CD8-positive, alpha-beta memory T cell (primary cell): ENCODE results near the gene MCTP2. TPM values are rescaled to one million over a fixed set of nuclear protein-coding genes. Genes with fewer than 3 reads are reported as not detected.

Source experiments
- CTCF ChIA-PET: fragments of 350-600 bp; sonication (Branson Sonifier 250); formaldehyde crosslinking; loops from one replicate; lab custom pipeline; 2021; ENCODE audit warnings: antibody characterized with exemption; lab: Charles Lee
- POLR2A ChIA-PET: fragments of 350-600 bp; sonication (Branson Sonifier 250); formaldehyde crosslinking; loops from one replicate; lab custom pipeline; 2021; ENCODE audit warnings: antibody characterized with exemption; lab: Charles Lee
- DNase-seq, 5 donors: peaks; one replicate each; pipeline versions ENCODE4 v3.0.0 to v3.0.0-alpha.2; 2020 to 2022; ENCODE audit warnings: mixed read lengths in 1 of 5
- H3K27ac ChIP-seq: one replicate; pipeline ENCODE4 v1.7.0; 2013; ENCODE audit warnings: low read depth, mild to moderate bottlenecking, low read length, moderate library complexity
- H3K27me3 ChIP-seq: 2 replicates; pipeline ENCODE4 v1.7.0; 2013; ENCODE audit warnings: low read length, mild to moderate bottlenecking; ENCODE audit not compliant: insufficient read depth, poor library complexity, severe bottlenecking
- H3K36me3 ChIP-seq: 2 replicates; pipeline ENCODE4 v1.7.0; 2013; ENCODE audit warnings: mild to moderate bottlenecking, low read length, moderate library complexity; ENCODE audit not compliant: insufficient read depth
- H3K4me1 ChIP-seq: 2 replicates; pipeline ENCODE4 v1.7.0; 2013; ENCODE audit warnings: mild to moderate bottlenecking, low read length, moderate library complexity; ENCODE audit not compliant: insufficient read depth
- H3K4me3 ChIP-seq: 2 replicates; pipeline ENCODE4 v1.7.0; 2013; ENCODE audit warnings: mild to moderate bottlenecking, low read length
- H3K9me3 ChIP-seq: 2 replicates; pipeline ENCODE4 v1.7.0; 2013; ENCODE audit warnings: mild to moderate bottlenecking, low read length
- H3K27ac Mint-ChIP-seq, 8 donors: one replicate each; pipeline ENCODE4 v1.8.0; 2020 to 2021; ENCODE audit warnings: mixed read lengths in 8 of 8, mild to moderate bottlenecking in 6 of 8, inconsistent platforms in 3 of 8, moderate library complexity in 3 of 8
- H3K27me3 Mint-ChIP-seq, 2 donors: one replicate each; pipeline ENCODE4 v1.8.0; 2020 to 2021; ENCODE audit warnings: mixed read lengths in 2 of 2, mild to moderate bottlenecking in 1 of 2, moderate library complexity in 1 of 2
- H3K36me3 Mint-ChIP-seq, 3 donors: one replicate each; pipeline ENCODE4 v1.8.0; 2020 to 2021; ENCODE audit warnings: mixed read lengths in 3 of 3, inconsistent platforms in 1 of 3, mild to moderate bottlenecking in 1 of 3
- H3K4me1 Mint-ChIP-seq, 3 donors: one replicate each; pipeline ENCODE4 v1.8.0; 2020 to 2021; ENCODE audit warnings: mixed read lengths in 3 of 3, inconsistent platforms in 1 of 3, mild to moderate bottlenecking in 1 of 3
- H3K4me3 Mint-ChIP-seq, 7 donors: one replicate each; pipeline ENCODE4 v1.8.0; 2020 to 2021; ENCODE audit warnings: mixed read lengths in 7 of 7, mild to moderate bottlenecking in 6 of 7, moderate library complexity in 4 of 7, inconsistent platforms in 2 of 7
- H3K9me3 Mint-ChIP-seq, 5 donors: one replicate each; pipeline ENCODE4 v1.8.0; 2020 to 2022; ENCODE audit warnings: mixed read lengths in 5 of 5, mild to moderate bottlenecking in 3 of 5, moderate library complexity in 2 of 5, inconsistent platforms in 1 of 5
- polyA plus RNA-seq: library from polyadenylated mRNA; unstranded; fragments of 300-500 nt; fragmentation: Illumina TruSeq; gene quantifications from one replicate; pipeline ENCODE4 v1.2.3, GENCODE V29; 2021
- total RNA-seq, 2 experiments: library from RNA; stranded (reverse); gene quantifications; one replicate each; pipeline ENCODE4 v1.2.3, GENCODE V29; 2021

The MCTP2 gene
- total and polyA plus RNA-seq, 3 experiments from 2014 or later = 13.6 to 17.0 (median 16.5) TPM

GRCh38 chr15:94455297-94455696 is 223.9 kb downstream of the MCTP2 start:
- no peak overlapping the region for H3K27ac Mint-ChIP-seq
- no peaks in the 10 kb centered on the region for H3K4me1 Mint-ChIP-seq
- CTCF ChIA-PET = no interaction called here

GRCh38 chr15:94456226-94456625 is 224.9 kb downstream of the MCTP2 start:
- Mint-ChIP-seq H3K4me3 (no peak overlapping the region), H3K36me3 (peaks cover 19 to 43% (median 30%) of the 10 kb centered on the region in 3 donors), H3K27ac (no peak overlapping the region), H3K4me1 (no peaks in the 10 kb centered on the region), H3K27me3 (no peaks in the 10 kb centered on the region), H3K9me3 (no peaks in the 10 kb centered on the region)
- H3K4me1 ChIP-seq = no peaks in the 10 kb centered on the region
- DNase-seq = no peak
- no peaks in the 10 kb centered on the region for H3K27me3 ChIP-seq
- H3K9me3 ChIP-seq = no peaks in the 10 kb centered on the region
- H3K36me3 ChIP-seq = peaks cover 5% of the 10 kb centered on the region
- ChIA-PET CTCF (no interaction called here), POLR2A (no interaction called here)
- H3K27ac ChIP-seq = no peak overlapping the region
- no peak overlapping the region for H3K4me3 ChIP-seq

More at GRCh38 chr15:94455297-94455696, 223.9 kb downstream of the MCTP2 start:
- no peaks in the 10 kb centered on the region for H3K4me1 ChIP-seq
- Mint-ChIP-seq H3K27me3 (no peaks in the 10 kb centered on the region), H3K36me3 (peaks cover 18 to 38% (median 25%) of the 10 kb centered on the region in 3 donors), H3K4me3 (no peak overlapping the region), H3K9me3 (no peaks in the 10 kb centered on the region)
- no peaks in the 10 kb centered on the region for H3K27me3 ChIP-seq
- H3K27ac ChIP-seq = no peak overlapping the region
- H3K4me3 ChIP-seq = no peak overlapping the region
- POLR2A ChIA-PET = no interaction called here
- H3K9me3 ChIP-seq = no peaks in the 10 kb centered on the region
- DNase-seq = no peak
- H3K36me3 ChIP-seq = peaks cover 5% of the 10 kb centered on the region

GRCh38 chr15:94457661-94458060 is 226.3 kb downstream of the MCTP2 start:
- Mint-ChIP-seq H3K27ac (no peak overlapping the region), H3K27me3 (no peaks in the 10 kb centered on the region), H3K4me3 (no peak overlapping the region), H3K9me3 (no peaks in the 10 kb centered on the region), H3K36me3 (peaks cover 16 to 51% (median 36%) of the 10 kb centered on the region in 3 donors), H3K4me1 (no peaks in the 10 kb centered on the region)
- H3K4me1 ChIP-seq = no peaks in the 10 kb centered on the region
- no peaks in the 10 kb centered on the region for H3K9me3 ChIP-seq
- ChIA-PET POLR2A (no interaction called here), CTCF (no interaction called here)
- H3K36me3 ChIP-seq = peaks cover 5% of the 10 kb centered on the region
- DNase-seq = no peak
- no peak overlapping the region for H3K27ac ChIP-seq
- H3K27me3 ChIP-seq = no peaks in the 10 kb centered on the region
- H3K4me3 ChIP-seq = no peak overlapping the region

GRCh38 chr15:94460624-94461023 is 229.3 kb downstream of the MCTP2 start:
- Histone ChIP-seq H3K27ac (no peak overlapping the region), H3K27me3 (no peaks in the 10 kb centered on the region), H3K36me3 (peaks cover 5% of the 10 kb centered on the region), H3K4me1 (no peaks in the 10 kb centered on the region), H3K4me3 (no peak overlapping the region), H3K9me3 (no peaks in the 10 kb centered on the region)
- Mint-ChIP-seq H3K27ac (no peak overlapping the region), H3K36me3 (peaks cover 15 to 52% (median 36%) of the 10 kb centered on the region in 3 donors), H3K9me3 (no peaks in the 10 kb centered on the region), H3K4me1 (no peaks in the 10 kb centered on the region), H3K4me3 (no peak overlapping the region), H3K27me3 (no peaks in the 10 kb centered on the region)
- ChIA-PET CTCF (no interaction called here), POLR2A (no interaction called here)
- no peak for DNase-seq

GRCh38 chr15:94467034-94467433 is 235.7 kb downstream of the MCTP2 start:
- Mint-ChIP-seq H3K27me3 (no peaks in the 10 kb centered on the region), H3K4me1 (no peaks in the 10 kb centered on the region), H3K36me3 (peaks cover 17 to 48% (median 18%) of the 10 kb centered on the region in 3 donors), H3K9me3 (no peaks in the 10 kb centered on the region), H3K4me3 (no peak overlapping the region), H3K27ac (no peak overlapping the region)
- no peak for DNase-seq
- Histone ChIP-seq H3K36me3 (no peaks in the 10 kb centered on the region), H3K9me3 (no peaks in the 10 kb centered on the region), H3K27me3 (no peaks in the 10 kb centered on the region), H3K27ac (no peak overlapping the region), H3K4me1 (no peaks in the 10 kb centered on the region), H3K4me3 (no peak overlapping the region)
- CTCF ChIA-PET = no interaction called here
- POLR2A ChIA-PET = no interaction called here

GRCh38 chr15:94470492-94470891 is 239.1 kb downstream of the MCTP2 start:
- peaks cover 20 to 68% (median 29%) of the 10 kb centered on the region in 3 donors for H3K36me3 Mint-ChIP-seq
- no peak for DNase-seq
- H3K27me3 Mint-ChIP-seq = no peaks in the 10 kb centered on the region
- Histone ChIP-seq H3K9me3 (no peaks in the 10 kb centered on the region), H3K36me3 (no peaks in the 10 kb centered on the region), H3K4me1 (no peaks in the 10 kb centered on the region), H3K27ac (no peak overlapping the region), H3K27me3 (no peaks in the 10 kb centered on the region), H3K4me3 (no peak overlapping the region)
- H3K9me3 Mint-ChIP-seq = no peaks in the 10 kb centered on the region
- CTCF ChIA-PET = no interaction called here
- H3K4me3 Mint-ChIP-seq = no peak overlapping the region
- POLR2A ChIA-PET = no interaction called here
- H3K27ac Mint-ChIP-seq = no peak overlapping the region
- H3K4me1 Mint-ChIP-seq = no peaks in the 10 kb centered on the region

GRCh38 chr15:94476686-94477085 is 245.3 kb downstream of the MCTP2 start:
- Mint-ChIP-seq H3K27me3 (peaks cover 0 to 3% of the 10 kb centered on the region in 2 donors), H3K36me3 (peaks cover 33 to 83% (median 67%) of the 10 kb centered on the region in 3 donors), H3K27ac (no peak overlapping the region), H3K4me3 (no peak overlapping the region), H3K9me3 (peaks cover 0 to 4% (median 0%) of the 10 kb centered on the region in 5 donors), H3K4me1 (no peaks in the 10 kb centered on the region)
- no peaks in the 10 kb centered on the region for H3K4me1 ChIP-seq
- H3K27ac ChIP-seq = no peak overlapping the region
- no peak for DNase-seq
- H3K36me3 ChIP-seq = peaks cover 9% of the 10 kb centered on the region
- no peaks in the 10 kb centered on the region for H3K27me3 ChIP-seq
- no peak overlapping the region for H3K4me3 ChIP-seq
- POLR2A ChIA-PET = no interaction called here
- CTCF ChIA-PET = no interaction called here
- no peaks in the 10 kb centered on the region for H3K9me3 ChIP-seq

GRCh38 chr15:94477913-94478553 is 246.7 kb downstream of the MCTP2 start:
- peaks cover 36 to 80% (median 77%) of the 10 kb centered on the region in 3 donors for H3K36me3 Mint-ChIP-seq
- Histone ChIP-seq H3K9me3 (no peaks in the 10 kb centered on the region), H3K27me3 (no peaks in the 10 kb centered on the region), H3K36me3 (peaks cover 9% of the 10 kb centered on the region), H3K27ac (no peak overlapping the region), H3K4me1 (no peaks in the 10 kb centered on the region), H3K4me3 (no peak overlapping the region)
- H3K4me3 Mint-ChIP-seq = no peak overlapping the region
- ChIA-PET CTCF (no interaction called here), POLR2A (no interaction called here)
- H3K4me1 Mint-ChIP-seq = no peaks in the 10 kb centered on the region
- peaks cover 6 to 14% (median 7%) of the 10 kb centered on the region in 5 donors for H3K9me3 Mint-ChIP-seq
- H3K27me3 Mint-ChIP-seq = peaks cover 0 to 3% of the 10 kb centered on the region in 2 donors
- no peak for DNase-seq
- H3K27ac Mint-ChIP-seq = no peak overlapping the region
